ENCODE measurements around the gene FLOT1. TPM values are rescaled to one million over a fixed set of nuclear protein-coding genes. Genes with fewer than 3 reads are reported as not detected.

The FLOT1 gene
- total and polyA plus RNA-seq, 2 donors (not counting 3 experiments of a cell fraction or from before 2014, with no cell fraction given): 141 to 154 TPM

- Histone ChIP-seq H3K4me2 (ENCODE audit: insufficient read depth, low read length) (no peak overlapping the region), H3K9ac (replicated peaks; ENCODE audit: extremely low read depth, insufficient read depth, low read length) (peak overlapping the region; percentile 100), H3K4me1 (ENCODE audit: control insufficient read depth, extremely low read depth, insufficient read depth, low read length) (peaks cover 44% of the 10 kb centered on the region), H3K4me3 (replicated peaks in 1 of 3; ENCODE audit: insufficient read depth in 1 of 3, low read depth in 1 of 3, low read length in 3 of 3) (peak overlapping the region; percentile 94 to 99 (median 99)), H3K9me1 (replicated peaks; ENCODE audit: control insufficient read depth, extremely low read depth, insufficient read depth, low read length) (no peaks in the 10 kb centered on the region), H3K36me3 (ENCODE audit: control insufficient read depth in 2 of 2, extremely low read depth in 1 of 2, insufficient read depth in 2 of 2, low read length in 2 of 2) (peaks cover 16 to 30% of the 10 kb centered on the region in 2 experiments), H4K20me1 (replicated peaks; ENCODE audit: control insufficient read depth, extremely low read depth, insufficient read depth, low read length) (peaks cover 7% of the 10 kb centered on the region), H3K79me2 (ENCODE audit: control insufficient read depth, insufficient read depth, low read length) (peaks cover 65% of the 10 kb centered on the region), H2AFZ (ENCODE audit: low read depth, low read length) (no peak overlapping the region), H3K27ac (ENCODE audit: insufficient read depth, low read depth, low read length) (peak overlapping the region; percentile 94), H3K27me3 (ENCODE audit: control insufficient read depth in 2 of 2, insufficient read depth in 2 of 2, low read length in 2 of 2) (no peaks in the 10 kb centered on the region), H3K9me3 (replicated peaks; ENCODE audit: control insufficient read depth, insufficient read depth, low read length) (no peaks in the 10 kb centered on the region)
- dilution Hi-C loops (cut with MboI; ENCODE audit: extremely low pct_ligation_motif_present, low sequenced_read_pairs) (no loop called here), intact Hi-C loops (cut with micrococcal nuclease) (loop anchor here (1.0 to 2.0 kb wide), 4 partner anchors 22 to 238 kb away; partner anchors contain the start of genes C6orf136 and FLOT1)
- BruUV-seq (replicated peaks): TSS peak; percentile 32
- peak; percentile 56 for DNase-seq (ENCODE audit: low read depth, low spot score)
- no peak for FAIRE-seq
- no peak for TF ChIP-seq CTCF (IDR thresholded peaks at IDR 0.05; ENCODE audit: extremely low read depth in 1 of 2, insufficient read depth in 1 of 2, low read depth in 1 of 2, low read length in 2 of 2)
- TF ChIP-seq MYC (IDR thresholded peaks at IDR 0.05; ENCODE audit: low read depth, low read length): peak; percentile 71
- ChIA-PET CTCF (interaction anchor here (0.8 to 9.2 kb wide), 10 partner anchors 11 to 367 kb away, joined by 3 to 296 read pairs (median 6); partner anchors contain the start of gene DHX16), POLR2A (interaction anchor here (0.6 to 3.0 kb wide), 7 partner anchors 24 to 97 kb away, joined by 3 to 34 read pairs (median 3); partner anchors contain the start of genes IER3 and NRM)
Observed at GRCh38 chr6:30720738-30721197, 21.7 kb downstream of the FLOT1 start.
